MM.1S (cell line): ENCODE measurements around the gene MUC20.

ENCODE experiments used
- DNase-seq: peaks from one replicate; pipeline ENCODE4 v3.0.0-alpha.2; 2015
- H2AFZ ChIP-seq: fragments of 300-600 bp; sonication (generic); 2 replicates; pipeline ENCODE4 v1.6.0; 2016; ENCODE audit warnings: antibody characterized with exemption, low read length
- H3F3A ChIP-seq: fragments of 300-600 bp; sonication (generic); 2 replicates; pipeline ENCODE4 v1.6.1; 2016; ENCODE audit warnings: mild to moderate bottlenecking, antibody characterized with exemption, low read length, moderate library complexity, mixed read lengths; ENCODE audit not compliant: insufficient read depth
- H3K27ac ChIP-seq: fragments of 300-600 bp; sonication (generic); 2 replicates; pipeline ENCODE4 v1.5.1; 2016; ENCODE audit warnings: mild to moderate bottlenecking, low read length
- H3K27me3 ChIP-seq: fragments of 300-600 bp; sonication (generic); replicated peaks from 2 replicates; pipeline ENCODE4 v1.6.0; 2016; ENCODE audit warnings: low read length; ENCODE audit not compliant: insufficient read depth
- H3K36me3 ChIP-seq: fragments of 300-600 bp; sonication (generic); replicated peaks from 2 replicates; pipeline ENCODE4 v1.6.1; 2016; ENCODE audit warnings: mild to moderate bottlenecking, low read length, mixed read lengths; ENCODE audit not compliant: insufficient read depth
- H3K4me1 ChIP-seq: fragments of 300-600 bp; sonication (generic); 2 replicates; pipeline ENCODE4 v1.6.1; 2016; ENCODE audit warnings: low read length, mixed read lengths
- H3K4me2 ChIP-seq: fragments of 300-600 bp; sonication (generic); 2 replicates; pipeline ENCODE4 v1.6.0; 2016; ENCODE audit warnings: low read depth, low read length
- H3K4me3 ChIP-seq: fragments of 300-600 bp; sonication (generic); 2 replicates; pipeline ENCODE4 v1.5.1; 2016; ENCODE audit warnings: low read length, mixed read lengths
- H3K79me2 ChIP-seq: fragments of 300-600 bp; sonication (generic); 2 replicates; pipeline ENCODE4 v1.6.1; 2016; ENCODE audit warnings: mixed run types, low read length, mixed read lengths
- H3K9ac ChIP-seq: fragments of 300-600 bp; sonication (generic); 2 replicates; pipeline ENCODE4 v1.6.1; 2016; ENCODE audit warnings: low read length, mixed read lengths
- H3K9me2 ChIP-seq: fragments of 300-600 bp; sonication (generic); replicated peaks from 2 replicates; pipeline ENCODE4 v1.6.1; 2016; ENCODE audit warnings: mild to moderate bottlenecking, low read length, mixed read lengths; ENCODE audit not compliant: insufficient read depth
- H3K9me3 ChIP-seq: fragments of 300-600 bp; sonication (generic); replicated peaks from 2 replicates; pipeline ENCODE4 v1.6.1; 2016; ENCODE audit warnings: mild to moderate bottlenecking, low read length, mixed read lengths; ENCODE audit not compliant: insufficient read depth
- H4K20me1 ChIP-seq: fragments of 300-600 bp; sonication (generic); 2 replicates; pipeline ENCODE4 v1.6.1; 2016; ENCODE audit warnings: mild to moderate bottlenecking, low read length, moderate library complexity, mixed read lengths; ENCODE audit not compliant: insufficient read depth
- CTCF ChIP-seq: fragments of 300-600 bp; sonication (generic); IDR thresholded peaks from 2 replicates; pipeline ENCODE4 v1.5.1; 2016; ENCODE audit warnings: antibody characterized with exemption, low read length, mixed read lengths
- EZH2 ChIP-seq: fragments of 300-600 bp; sonication (generic); optimal IDR thresholded peaks from 2 replicates; pipeline ENCODE3; 2017; ENCODE audit warnings: low read depth, mild to moderate bottlenecking, antibody characterized with exemption, low read length, mixed read lengths
- EZH2phosphoT487 ChIP-seq: fragments of 300-600 bp; sonication (generic); IDR thresholded peaks from 2 replicates; pipeline ENCODE4 v1.6.1; 2018; ENCODE audit warnings: antibody characterized with exemption, low read length

MUC20 gene

DNA sequence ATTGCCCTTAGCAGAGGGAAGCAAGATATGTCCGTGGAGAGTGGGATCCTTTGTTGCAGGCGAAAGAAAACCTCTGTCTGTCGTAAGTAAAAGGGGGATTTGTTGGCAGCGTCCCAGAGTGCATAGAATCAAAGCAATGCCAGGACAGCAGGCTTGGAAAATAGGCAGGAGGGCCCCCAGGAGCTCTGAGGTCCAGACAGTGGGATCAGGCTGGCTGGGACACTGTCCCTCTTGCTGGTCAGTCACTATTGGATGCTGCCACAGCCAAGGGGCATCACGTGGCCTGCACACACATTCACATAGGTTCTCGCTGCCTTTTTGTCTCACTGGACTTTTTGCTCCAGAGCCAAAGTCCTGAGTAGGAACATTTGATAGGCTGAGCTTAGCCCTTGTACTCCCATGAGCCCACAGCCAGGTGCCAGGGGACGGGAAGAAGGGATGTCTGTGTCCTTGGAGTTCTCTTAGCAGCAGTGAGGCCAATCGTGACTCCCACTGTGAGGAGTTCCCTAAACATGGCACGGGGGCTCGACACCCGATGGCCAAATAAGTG lies 10.7 kb downstream of the MUC20 start:
- no peaks in the 10 kb centered on the region for H3K79me2 ChIP-seq
- no peak overlapping the region for H3K27ac ChIP-seq
- no peaks in the 10 kb centered on the region for H3K27me3 ChIP-seq
- H3K36me3 ChIP-seq, result no peaks in the 10 kb centered on the region
- 0 out of 2 replicates have a peak, but pooled peaks cover 6% of the 10 kb centered on the region for H3F3A ChIP-seq
- no peaks in the 10 kb centered on the region for H3K9me2 ChIP-seq
- TF ChIP-seq CTCF (no peak), EZH2 (no peak), EZH2phosphoT487 (no peak)
- peaks cover 10% of the 10 kb centered on the region for H3K4me1 ChIP-seq
- H3K9me3 ChIP-seq, result no peaks in the 10 kb centered on the region
- DNase-seq, result no peak
- H3K4me2 ChIP-seq, result no peak overlapping the region
- H3K9ac ChIP-seq, result no peak overlapping the region
- H3K4me3 ChIP-seq, result no peak overlapping the region
- no peak overlapping the region for H2AFZ ChIP-seq
- H4K20me1 ChIP-seq, result no peaks in the 10 kb centered on the region

- Histone ChIP-seq H3K4me1 (peaks cover 18% of the 10 kb centered on the region), H4K20me1 (no peaks in the 10 kb centered on the region), H3F3A (0 out of 2 replicates have a peak, but pooled peaks cover 7% of the 10 kb centered on the region), H3K9me2 (no peaks in the 10 kb centered on the region), H3K9ac (no peak overlapping the region), H3K27me3 (no peaks in the 10 kb centered on the region), H3K79me2 (no peaks in the 10 kb centered on the region), H2AFZ (no peak overlapping the region), H3K27ac (no peak overlapping the region), H3K36me3 (no peaks in the 10 kb centered on the region), H3K4me3 (no peak overlapping the region), H3K4me2 (no peak overlapping the region), H3K9me3 (no peaks in the 10 kb centered on the region)
- no peak for DNase-seq
- TF ChIP-seq CTCF, result no peak
- no peak for TF ChIP-seq EZH2
- TF ChIP-seq EZH2phosphoT487, result no peak
Measured at GRCh38 chr3:195732940-195733339, 12.2 kb downstream of the MUC20 start.

- Histone ChIP-seq H3F3A (0 out of 2 replicates have a peak, but pooled peaks cover 7% of the 10 kb centered on the region), H2AFZ (no peak overlapping the region), H3K4me2 (no peak overlapping the region), H3K9me2 (no peaks in the 10 kb centered on the region), H3K4me3 (no peak overlapping the region), H3K4me1 (peaks cover 18% of the 10 kb centered on the region), H3K36me3 (no peaks in the 10 kb centered on the region), H3K9ac (no peak overlapping the region), H4K20me1 (no peaks in the 10 kb centered on the region), H3K27ac (no peak overlapping the region), H3K27me3 (no peaks in the 10 kb centered on the region), H3K79me2 (no peaks in the 10 kb centered on the region), H3K9me3 (no peaks in the 10 kb centered on the region)
- DNase-seq, result no peak
- no peak for TF ChIP-seq CTCF
- TF ChIP-seq EZH2phosphoT487, result no peak
- no peak for TF ChIP-seq EZH2
Measured at GRCh38 chr3:195735036-195735695, 14.4 kb downstream of the MUC20 start.
